ENCODE data around the gene ITGA8. TPM values are rescaled to one million over a fixed set of nuclear protein-coding genes. Genes with fewer than 3 reads are reported as not detected.
"Not testable (repeated sequence)": the region's sequence is repeated elsewhere in the genome, so short reads cannot be mapped to it uniquely, and the experiment has no call there.

Gene ITGA8
- total RNA-seq, 3 donors from 2014 or later, result 2.2 to 3.4 (median 2.5) TPM

GRCh38 chr10:15542817-15543216 lies 176.9 kb downstream of the ITGA8 start:
- Histone ChIP-seq H3K4me3 (no peak overlapping the region), H3K4me1 (ENCODE audit: low read depth) (no peaks in the 10 kb centered on the region), H3K36me3 (ENCODE audit: low read depth) (no peaks in the 10 kb centered on the region), H3K9me3 (no peaks in the 10 kb centered on the region)
- ATAC-seq, result no peak
- DNase-seq, result no peak
- TF ChIP-seq CTCF (IDR thresholded peaks at IDR 0.05), result no peak
- intact Hi-C loops (cut with DNase I, micrococcal nuclease), result no loop called here

DNA sequence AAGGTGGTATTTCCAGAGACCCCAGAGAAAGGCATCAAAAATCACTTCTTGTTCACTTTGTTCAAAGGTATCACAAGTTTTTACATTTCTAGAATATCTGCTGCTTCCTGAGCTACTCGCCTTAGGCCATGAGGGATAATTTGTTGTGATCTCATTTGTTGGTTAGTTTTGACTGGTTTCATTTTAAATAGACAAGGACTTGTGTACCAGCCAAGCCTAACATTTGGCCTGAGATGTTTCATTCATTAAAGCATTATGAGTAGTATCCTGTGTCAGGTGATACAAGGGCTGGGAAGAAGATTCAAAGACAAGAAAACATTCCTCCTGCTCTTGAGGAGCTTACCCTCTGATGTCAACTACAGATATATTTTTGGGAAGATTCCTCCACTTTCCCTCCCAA lies 178.3 kb downstream of the ITGA8 start:
- intact Hi-C loops (cut with DNase I, micrococcal nuclease), result no loop called here
- DNase-seq (no peak), ATAC-seq (no peak)
- Histone ChIP-seq H3K36me3 (ENCODE audit: low read depth) (no peaks in the 10 kb centered on the region), H3K4me3 (no peak overlapping the region), H3K9me3 (no peaks in the 10 kb centered on the region), H3K4me1 (ENCODE audit: low read depth) (no peaks in the 10 kb centered on the region)
- no peak for TF ChIP-seq CTCF (IDR thresholded peaks at IDR 0.05)

DNA sequence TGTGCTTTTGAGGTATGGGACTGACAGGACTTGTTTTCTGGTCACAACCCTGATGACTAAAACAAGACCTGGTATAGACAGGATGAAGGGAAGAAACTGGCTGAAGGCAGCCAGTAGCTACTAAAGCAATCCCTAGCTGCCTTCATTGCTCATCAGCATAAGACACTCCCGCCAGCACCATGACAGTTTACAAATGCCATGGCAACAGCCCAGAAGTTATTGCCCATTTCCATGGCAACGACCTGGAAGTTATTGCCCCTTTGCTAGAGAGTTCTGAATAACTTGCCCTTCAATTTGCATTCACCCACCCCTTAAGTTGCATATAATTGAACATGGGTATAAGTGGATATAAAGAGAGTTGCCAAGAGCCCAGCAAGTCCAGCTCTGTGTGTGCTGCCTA lies 179.0 kb downstream of the ITGA8 start:
- no peak for DNase-seq
- Histone ChIP-seq H3K36me3 (ENCODE audit: low read depth) (no peaks in the 10 kb centered on the region), H3K4me3 (no peak overlapping the region), H3K4me1 (ENCODE audit: low read depth) (no peaks in the 10 kb centered on the region), H3K9me3 (no peaks in the 10 kb centered on the region)
- no peak for ATAC-seq
- intact Hi-C loops (cut with DNase I, micrococcal nuclease), result no loop called here
- TF ChIP-seq CTCF (IDR thresholded peaks at IDR 0.05), result no peak

GRCh38 chr10:15539262-15539661 lies 180.5 kb downstream of the ITGA8 start:
- ATAC-seq (no peak), DNase-seq (no peak)
- no peak for TF ChIP-seq CTCF (IDR thresholded peaks at IDR 0.05)
- intact Hi-C loops (cut with DNase I, micrococcal nuclease), result no loop called here
- no peaks in the 10 kb centered on the region for H3K4me1 ChIP-seq (ENCODE audit: low read depth)
- no peaks in the 10 kb centered on the region for H3K9me3 ChIP-seq
- H3K36me3 ChIP-seq (ENCODE audit: low read depth), result no peaks in the 10 kb centered on the region
- no peak overlapping the region for H3K4me3 ChIP-seq

- DNase-seq; H3K9me3 ChIP-seq; ATAC-seq; H3K4me3 ChIP-seq; H3K36me3 ChIP-seq (ENCODE audit: low read depth); intact Hi-C loops (cut with DNase I, micrococcal nuclease); H3K4me1 ChIP-seq (ENCODE audit: low read depth): not testable (repeated sequence)
These were observed 184.7 kb downstream of the ITGA8 start for GRCh38 chr10:15534928-15535538.

GRCh38 chr10:15531927-15532722 lies 187.6 kb downstream of the ITGA8 start:
- Histone ChIP-seq H3K36me3 (ENCODE audit: low read depth) (no peaks in the 10 kb centered on the region), H3K4me3 (no peak overlapping the region), H3K4me1 (ENCODE audit: low read depth) (no peaks in the 10 kb centered on the region), H3K9me3 (no peaks in the 10 kb centered on the region)
- ATAC-seq (no peak), DNase-seq (no peak)
- intact Hi-C loops (cut with DNase I, micrococcal nuclease), result no loop called here
- TF ChIP-seq CTCF (IDR thresholded peaks at IDR 0.05), result no peak

All from mucosa of descending colon (tissue), 3 donors.